MM.1S (cell line): Measurements from ENCODE around the gene BPGM.

ENCODE experiments used
- EZH2phosphoT487 ChIP-seq: fragments of 300-600 bp; sonication (generic); IDR thresholded peaks from 2 replicates; pipeline ENCODE4 v1.6.1; 2018; ENCODE audit warnings: antibody characterized with exemption, low read length
- TF ChIP-seq, protein P1 (sequence below): fragments of 300-600 bp; sonication (generic); IDR thresholded peaks from 2 replicates; pipeline ENCODE4 v1.5.1; 2016; ENCODE audit warnings: antibody characterized with exemption, low read length, mixed read lengths

DNA sequence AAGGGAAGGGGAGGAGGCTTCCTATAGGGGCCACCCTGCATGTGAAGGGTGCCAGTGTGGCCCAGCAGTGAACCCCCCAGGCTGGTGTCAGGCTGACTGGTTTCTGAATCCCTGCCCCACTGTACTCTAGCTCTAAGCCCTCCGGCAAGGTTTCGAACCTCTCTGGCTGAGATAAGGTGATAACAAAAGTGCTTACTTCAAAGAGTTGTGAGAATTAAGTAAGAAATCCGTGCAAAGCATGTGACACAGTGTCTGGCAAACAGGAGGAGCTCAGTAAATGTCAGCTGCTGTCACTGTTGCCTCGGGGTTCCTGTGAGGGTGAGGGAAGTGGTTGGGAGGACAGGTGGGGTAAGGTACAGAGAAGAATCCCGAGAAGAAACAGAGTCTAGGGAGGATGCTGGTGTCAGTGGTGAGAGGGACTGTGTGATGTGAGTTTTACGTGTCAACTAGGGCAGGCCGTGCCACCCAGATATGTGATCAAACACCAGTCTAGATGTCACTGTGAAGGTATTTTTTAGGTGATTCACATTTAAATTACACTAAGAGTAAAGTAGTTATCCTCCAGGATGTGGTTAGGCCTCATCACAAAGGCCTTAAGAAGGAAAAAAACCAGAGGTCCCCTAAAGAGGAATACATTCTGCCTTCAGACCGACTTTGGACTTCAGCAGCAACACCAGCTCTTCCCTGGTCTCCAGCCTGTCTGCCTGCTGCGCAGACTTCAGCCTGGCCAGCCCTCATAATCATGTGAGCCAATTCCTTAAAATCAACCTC lies 64.4 kb downstream of the BPGM start:
- TF ChIP-seq, protein P1, sequence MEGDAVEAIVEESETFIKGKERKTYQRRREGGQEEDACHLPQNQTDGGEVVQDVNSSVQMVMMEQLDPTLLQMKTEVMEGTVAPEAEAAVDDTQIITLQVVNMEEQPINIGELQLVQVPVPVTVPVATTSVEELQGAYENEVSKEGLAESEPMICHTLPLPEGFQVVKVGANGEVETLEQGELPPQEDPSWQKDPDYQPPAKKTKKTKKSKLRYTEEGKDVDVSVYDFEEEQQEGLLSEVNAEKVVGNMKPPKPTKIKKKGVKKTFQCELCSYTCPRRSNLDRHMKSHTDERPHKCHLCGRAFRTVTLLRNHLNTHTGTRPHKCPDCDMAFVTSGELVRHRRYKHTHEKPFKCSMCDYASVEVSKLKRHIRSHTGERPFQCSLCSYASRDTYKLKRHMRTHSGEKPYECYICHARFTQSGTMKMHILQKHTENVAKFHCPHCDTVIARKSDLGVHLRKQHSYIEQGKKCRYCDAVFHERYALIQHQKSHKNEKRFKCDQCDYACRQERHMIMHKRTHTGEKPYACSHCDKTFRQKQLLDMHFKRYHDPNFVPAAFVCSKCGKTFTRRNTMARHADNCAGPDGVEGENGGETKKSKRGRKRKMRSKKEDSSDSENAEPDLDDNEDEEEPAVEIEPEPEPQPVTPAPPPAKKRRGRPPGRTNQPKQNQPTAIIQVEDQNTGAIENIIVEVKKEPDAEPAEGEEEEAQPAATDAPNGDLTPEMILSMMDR, result no peak
- TF ChIP-seq EZH2phosphoT487, result no peak
